ENCODE data around the gene RASSF3.
"Not testable (repeated sequence)": the region's sequence is repeated elsewhere in the genome, so short reads cannot be mapped to it uniquely, and the experiment has no call there.

Gene RASSF3

GRCh38 chr12:64610079-64610659 lies at the start of gene RASSF3:
TSS of gene RASSF3 (plus strand) at chr12:64610495. CDS start at chr12:64610633, 138 bp downstream.
- DNase-seq (ENCODE audit: insufficient read length, low spot score) (peak; percentile 56), FAIRE-seq (peak; percentile 85)

GRCh38 chr12:64561302-64562136 lies 48.8 kb upstream of the RASSF3 start:
- no peak for FAIRE-seq

GRCh38 chr12:64566122-64566521 lies 44.2 kb upstream of the RASSF3 start:
- FAIRE-seq (no peak), DNase-seq (ENCODE audit: insufficient read length, low spot score) (no peak)

More at GRCh38 chr12:64561302-64562136, 48.8 kb upstream of the RASSF3 start:
- DNase-seq (ENCODE audit: insufficient read length, low spot score): no peak

- FAIRE-seq: no peak
- no peak for DNase-seq (ENCODE audit: insufficient read length, low spot score)
Measured at GRCh38 chr12:64566831-64567517, 43.3 kb upstream of the RASSF3 start.

- DNase-seq (ENCODE audit: insufficient read length, low spot score) (no peak), FAIRE-seq (no peak)
Measured at GRCh38 chr12:64567570-64567969, 42.7 kb upstream of the RASSF3 start.

- DNase-seq (ENCODE audit: insufficient read length, low spot score) (no peak), FAIRE-seq (no peak)
Measured at GRCh38 chr12:64568298-64568697, 42.0 kb upstream of the RASSF3 start.

- FAIRE-seq: no peak
- no peak for DNase-seq (ENCODE audit: insufficient read length, low spot score)
Measured at GRCh38 chr12:64569923-64570691, 40.2 kb upstream of the RASSF3 start.

- no peak for FAIRE-seq
Measured at GRCh38 chr12:64571411-64571810, 38.9 kb upstream of the RASSF3 start.

GRCh38 chr12:64572241-64572640 lies 38.1 kb upstream of the RASSF3 start:
- FAIRE-seq: no peak
- DNase-seq (ENCODE audit: insufficient read length, low spot score): no peak

More at GRCh38 chr12:64571411-64571810, 38.9 kb upstream of the RASSF3 start:
- DNase-seq (ENCODE audit: insufficient read length, low spot score): no peak

- DNase-seq (ENCODE audit: insufficient read length, low spot score) (no peak), FAIRE-seq (no peak)
Measured at GRCh38 chr12:64574837-64575236, 35.5 kb upstream of the RASSF3 start.

GRCh38 chr12:64577046-64577445 lies 33.2 kb upstream of the RASSF3 start:
- no peak for FAIRE-seq
- no peak for DNase-seq (ENCODE audit: insufficient read length, low spot score)

- FAIRE-seq (no peak), DNase-seq (ENCODE audit: insufficient read length, low spot score) (no peak)
Measured at GRCh38 chr12:64578566-64578965, 31.7 kb upstream of the RASSF3 start.

- no peak for DNase-seq (ENCODE audit: insufficient read length, low spot score)
- FAIRE-seq: no peak
Measured at GRCh38 chr12:64580681-64581080, 29.6 kb upstream of the RASSF3 start.

- DNase-seq (ENCODE audit: insufficient read length, low spot score) (no peak), FAIRE-seq (no peak)
Measured at GRCh38 chr12:64582114-64582513, 28.2 kb upstream of the RASSF3 start.

- DNase-seq (ENCODE audit: insufficient read length, low spot score): no peak
- FAIRE-seq: no peak
Measured at GRCh38 chr12:64582862-64583261, 27.4 kb upstream of the RASSF3 start.

GRCh38 chr12:64583395-64583770 lies 26.9 kb upstream of the RASSF3 start:
- not testable (repeated sequence) for DNase-seq (ENCODE audit: insufficient read length, low spot score); FAIRE-seq

- FAIRE-seq: no peak
- DNase-seq (ENCODE audit: insufficient read length, low spot score): no peak
Measured at GRCh38 chr12:64583771-64584421, 26.4 kb upstream of the RASSF3 start.

- DNase-seq (ENCODE audit: insufficient read length, low spot score): no peak
- no peak for FAIRE-seq
Measured at GRCh38 chr12:64585104-64585503, 25.2 kb upstream of the RASSF3 start.

- DNase-seq (ENCODE audit: insufficient read length, low spot score): no peak
- no peak for FAIRE-seq
Measured at GRCh38 chr12:64587447-64587846, 22.8 kb upstream of the RASSF3 start.

GRCh38 chr12:64590183-64590582 lies 20.1 kb upstream of the RASSF3 start:
- DNase-seq (ENCODE audit: insufficient read length, low spot score) (no peak), FAIRE-seq (no peak)
